Hypothalamus (tissue), 51 donors: Measurements from ENCODE around the gene L3MBTL4.

Source experiments
- DNase-seq, 51 donors: peaks; one replicate each; lab custom pipeline; 2025; lab: John Stamatoyannopoulos, UW

Gene L3MBTL4

DNA sequence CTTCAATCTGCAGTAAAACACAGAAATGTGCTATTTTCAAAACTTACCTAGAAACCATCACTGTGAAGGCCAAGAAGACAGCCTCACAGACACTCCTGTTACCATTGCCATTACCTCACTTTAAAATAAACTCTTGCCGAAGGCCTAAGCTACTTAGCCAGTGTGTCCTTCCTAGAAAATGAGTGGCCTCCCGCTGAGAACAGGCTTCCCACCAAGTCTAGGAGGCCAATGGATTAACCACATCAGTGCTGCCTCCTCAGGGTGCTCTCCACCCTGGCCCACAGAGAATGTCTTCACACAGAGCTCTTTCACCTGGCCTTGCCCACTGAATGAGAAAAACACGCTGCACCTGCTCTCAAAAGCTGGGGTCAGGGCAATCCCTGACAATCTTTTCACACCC, 47.5 kb downstream of the L3MBTL4 start:
- DNase-seq: no peak

DNA sequence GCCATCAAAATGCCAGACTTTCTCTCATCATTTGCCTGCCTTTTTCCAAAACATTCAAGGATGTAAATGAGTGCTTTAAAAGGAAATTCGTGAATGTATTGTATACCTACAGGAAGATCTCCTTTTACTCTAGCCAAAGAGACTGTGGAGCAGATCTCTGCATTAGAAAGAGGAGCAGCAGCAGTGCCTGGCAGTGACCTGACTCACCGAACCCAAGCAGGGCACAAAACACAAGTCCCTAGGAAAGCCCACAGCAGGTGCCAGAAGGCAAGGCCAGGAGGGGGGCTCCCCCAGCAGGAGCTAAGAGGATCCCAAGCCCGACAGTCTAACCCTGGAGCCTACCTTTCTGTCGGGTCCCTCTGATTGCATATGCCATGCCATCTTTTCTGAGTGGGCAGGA, 47.9 kb downstream of the L3MBTL4 start:
- no peak for DNase-seq

GRCh38 chr18:6365385-6365784, 49.3 kb downstream of the L3MBTL4 start:
- no peak for DNase-seq

- DNase-seq: no peak
Observed at GRCh38 chr18:6363216-6363615, 51.5 kb downstream of the L3MBTL4 start.

- DNase-seq: no peak
Observed at GRCh38 chr18:6362559-6363129, 52.1 kb downstream of the L3MBTL4 start.

GRCh38 chr18:6357668-6358067, 57.0 kb downstream of the L3MBTL4 start:
- DNase-seq: no peak

DNA sequence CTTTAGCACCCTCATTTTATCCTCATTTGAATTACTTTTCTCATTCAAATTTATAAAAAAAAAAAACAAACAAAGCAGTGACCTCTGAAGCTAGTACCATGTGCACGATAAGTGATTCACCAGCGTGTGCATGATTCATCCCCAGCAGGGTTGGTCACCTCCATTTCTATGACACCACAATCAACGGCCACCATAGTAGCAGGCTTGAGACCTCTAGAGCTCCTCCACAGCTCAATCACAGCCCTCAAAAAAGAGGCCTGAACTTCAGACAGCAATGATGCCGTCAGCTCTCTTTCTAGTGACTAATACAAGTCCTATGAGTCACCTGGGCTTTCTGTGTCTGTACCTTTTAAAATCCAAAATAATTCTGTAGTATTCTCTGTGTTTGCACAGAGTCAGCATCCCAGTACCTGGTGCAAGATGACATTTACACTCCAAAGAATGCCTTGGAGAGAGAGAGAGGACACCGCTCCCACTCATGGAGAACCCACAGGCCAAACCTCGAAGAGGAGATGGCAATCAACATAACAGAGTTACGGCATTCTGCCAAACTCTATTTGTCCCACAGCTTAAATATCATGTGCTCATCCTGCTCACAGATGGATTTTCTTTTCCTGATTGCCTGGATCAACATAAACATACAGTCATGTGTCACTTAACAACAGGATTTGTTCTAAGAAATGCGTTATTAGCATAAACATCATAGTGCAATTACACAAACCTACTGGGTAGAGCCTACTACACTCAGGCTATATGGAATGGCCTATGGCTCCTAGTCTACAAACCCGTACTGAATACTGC, 58.7 kb downstream of the L3MBTL4 start:
- no peak for DNase-seq

- no peak for DNase-seq
Observed at GRCh38 chr18:6352275-6352674, 62.4 kb downstream of the L3MBTL4 start.

GRCh38 chr18:6342990-6343389, 71.7 kb downstream of the L3MBTL4 start:
- DNase-seq: no peak

GRCh38 chr18:6341709-6342108, 73.0 kb downstream of the L3MBTL4 start:
- DNase-seq: no peak

DNA sequence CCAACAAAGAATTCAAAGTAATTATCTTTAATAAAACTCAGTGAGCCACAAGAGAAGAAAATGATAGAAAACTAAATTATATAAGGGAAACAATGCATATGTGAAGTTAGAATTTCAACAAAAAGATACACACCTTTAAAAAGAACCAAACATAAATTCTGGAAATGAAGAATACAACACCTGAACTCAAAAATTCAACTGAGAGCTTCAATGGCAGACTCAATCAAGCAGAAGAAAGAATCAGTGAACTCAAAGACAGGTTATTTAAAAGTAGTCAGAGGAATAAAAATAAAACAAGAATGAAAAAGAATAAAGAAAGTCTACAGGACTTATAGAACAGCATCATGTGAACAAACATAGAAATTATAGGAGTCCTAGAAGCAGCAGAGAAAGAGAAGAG, 73.4 kb downstream of the L3MBTL4 start:
- DNase-seq: no peak

DNA sequence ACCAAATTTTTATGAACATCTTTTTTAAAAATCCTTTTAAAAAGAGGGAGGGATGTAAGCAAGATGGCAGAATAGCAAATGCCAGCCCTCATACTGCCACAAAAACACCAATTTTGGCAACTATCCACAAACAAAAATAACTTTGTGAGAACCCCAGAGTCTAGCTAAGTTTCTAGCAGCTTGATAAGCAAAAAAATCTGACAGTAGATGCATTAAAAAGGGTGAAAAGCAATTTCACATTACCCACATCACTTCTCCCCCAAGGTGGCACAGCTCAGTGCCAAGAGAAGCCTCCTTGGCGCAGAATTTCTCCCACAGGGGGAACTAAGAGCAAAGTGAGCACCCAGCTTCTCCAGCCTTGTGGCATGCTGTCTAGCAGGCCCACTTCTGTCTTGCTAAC, 74.6 kb downstream of the L3MBTL4 start:
- DNase-seq: no peak

GRCh38 chr18:6336239-6336638, 78.5 kb downstream of the L3MBTL4 start:
- no peak for DNase-seq

DNA sequence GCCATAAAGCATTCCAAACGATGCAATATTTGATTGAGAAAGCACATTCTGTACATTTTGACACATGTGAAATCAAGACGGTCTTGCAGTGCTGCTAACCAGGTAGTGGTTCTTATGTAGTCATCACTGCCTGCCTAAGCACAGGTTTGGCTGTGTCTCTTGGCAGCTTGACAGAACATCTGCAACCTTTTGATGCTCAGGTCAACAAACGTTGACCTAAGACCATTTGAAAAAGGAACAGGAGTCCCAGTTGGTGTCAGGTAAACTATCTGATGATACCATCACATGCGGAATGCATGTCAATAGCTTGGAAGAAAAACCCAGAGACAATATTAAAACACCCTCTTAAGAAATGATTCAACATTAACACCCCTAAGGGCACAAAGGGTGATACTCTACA, 80.7 kb downstream of the L3MBTL4 start:
- DNase-seq: no peak

DNA sequence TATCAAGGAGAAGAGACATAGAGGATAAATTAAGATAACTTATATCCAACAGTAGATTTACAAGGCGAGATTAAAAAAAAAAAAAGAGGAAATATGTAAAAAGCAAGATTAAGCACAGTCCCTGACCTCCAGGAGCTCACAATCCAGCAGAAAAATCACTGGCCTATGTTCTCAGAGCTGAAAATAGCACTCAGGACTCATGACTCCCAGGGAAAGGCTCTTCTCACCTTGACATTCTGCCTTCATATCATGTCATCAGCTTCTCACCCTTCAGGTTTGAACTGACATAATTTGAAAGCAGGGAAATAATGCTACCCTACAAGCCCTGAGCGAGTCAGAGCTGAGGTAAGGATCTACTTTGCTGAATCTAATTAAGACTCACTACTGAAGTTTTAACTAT, 82.8 kb downstream of the L3MBTL4 start:
- DNase-seq: no peak

GRCh38 chr18:6330786-6331185, 83.9 kb downstream of the L3MBTL4 start:
- DNase-seq: no peak

DNA sequence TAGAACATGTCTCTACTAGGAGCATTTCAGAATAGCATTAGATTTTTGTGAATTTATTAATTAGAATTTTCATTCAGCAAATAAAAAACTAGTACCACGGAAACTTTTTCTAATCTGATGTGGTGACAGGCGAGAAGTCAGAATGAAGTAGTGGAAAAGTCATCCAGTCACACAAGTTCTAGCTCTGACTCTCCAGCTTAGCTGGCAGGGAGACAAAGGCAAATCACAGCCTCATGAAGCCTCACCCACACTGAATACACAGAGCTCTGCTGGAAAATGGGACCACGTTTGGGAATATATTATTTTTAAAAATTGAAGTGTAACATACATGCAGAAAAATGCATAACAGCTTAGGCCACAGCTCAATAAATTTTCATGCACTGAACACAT, 86.1 kb downstream of the L3MBTL4 start:
- peak in 1 of 51 donors; percentile 3 for DNase-seq

DNA sequence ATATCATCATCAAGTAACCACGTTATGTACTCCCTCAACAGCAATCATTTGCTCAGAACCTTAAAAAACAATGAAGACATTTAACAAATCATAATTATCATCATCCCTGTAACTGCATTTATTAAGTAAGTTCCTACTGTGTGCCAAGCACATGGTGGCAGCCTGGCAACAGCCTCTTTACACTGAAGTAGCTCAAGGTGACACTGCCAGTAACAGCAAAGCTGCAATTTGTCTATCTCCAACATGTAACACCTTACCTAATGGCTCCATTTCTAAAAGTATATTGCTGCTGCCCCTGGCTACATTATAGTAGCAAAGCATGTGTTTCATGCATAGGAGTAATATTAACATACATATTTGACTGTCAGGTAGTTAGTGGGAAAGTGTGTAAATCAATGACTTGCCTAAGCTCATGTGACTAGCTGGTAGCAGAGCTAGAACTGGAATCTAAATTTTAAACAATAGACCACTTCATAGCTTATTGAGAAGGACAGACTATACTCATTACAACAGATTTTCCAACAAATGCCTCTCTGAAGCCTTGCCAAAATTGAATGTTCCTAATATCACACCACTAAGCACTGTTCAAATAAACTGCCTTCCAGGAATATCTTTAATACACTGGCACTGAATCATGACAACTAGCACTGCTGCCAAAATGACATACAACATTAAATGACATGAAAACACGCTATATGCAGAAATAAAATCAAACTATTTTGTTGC, 86.7 kb downstream of the L3MBTL4 start:
- no peak for DNase-seq

DNA sequence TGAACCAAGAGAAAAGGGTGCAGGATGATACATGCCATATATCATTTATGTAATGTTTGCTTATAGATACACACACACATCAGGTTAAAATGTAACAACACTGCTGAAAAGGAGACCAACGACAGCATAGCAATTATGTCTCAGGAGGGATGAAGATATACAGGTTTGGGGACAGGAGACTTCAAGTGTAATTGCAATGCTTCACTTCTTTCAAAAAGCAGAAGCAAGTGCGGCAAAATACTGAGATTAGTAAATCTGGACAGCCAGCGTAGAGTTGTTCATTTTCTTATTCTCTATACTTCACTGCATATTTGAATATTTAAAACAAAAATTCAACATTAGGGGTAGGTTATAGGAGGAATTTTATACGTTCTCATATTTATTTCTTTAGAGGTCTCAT, 87.2 kb downstream of the L3MBTL4 start:
- no peak for DNase-seq

DNA sequence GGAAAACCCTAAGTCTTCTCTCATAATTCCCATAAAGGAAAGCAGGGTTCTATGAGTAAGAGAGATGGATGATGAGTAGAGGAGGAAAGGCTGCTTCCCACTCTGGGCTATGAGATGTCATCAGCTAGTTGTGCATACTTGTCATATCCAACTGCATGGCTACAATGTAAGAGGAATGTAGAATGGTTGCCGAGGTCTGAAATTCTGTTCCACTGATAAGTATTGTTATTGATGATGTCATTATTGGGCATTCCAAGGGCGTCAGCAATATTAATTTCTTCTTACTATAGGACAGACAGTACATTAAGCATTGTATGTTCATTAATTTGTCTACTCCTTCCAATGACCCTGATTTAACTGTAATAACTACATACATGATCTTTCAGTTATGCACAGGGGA, 88.1 kb downstream of the L3MBTL4 start:
- no peak for DNase-seq

- DNase-seq: no peak
Observed at GRCh38 chr18:6323319-6323889, 91.3 kb downstream of the L3MBTL4 start.
